HepG2 (cell line): ENCODE measurements around the gene POU2F2. TPM values are rescaled to one million over a fixed set of nuclear protein-coding genes. Genes with fewer than 3 reads are reported as not detected.

ENCODE experiments used
- ATF3 ChIP-seq: sonication (generic); formaldehyde crosslinking; IDR thresholded peaks from 2 replicates; pipeline ENCODE4 v1.4.0; 2020; ENCODE audit warnings: missing genetic modification reagents
- BATF2 ChIP-seq: sonication (generic); formaldehyde crosslinking; IDR thresholded peaks from 2 replicates; pipeline ENCODE4 v1.8.0; 2022; ENCODE audit warnings: mild to moderate bottlenecking, missing genetic modification reagents, moderate library complexity
- ELF3 ChIP-seq: IDR thresholded peaks from 2 replicates; pipeline ENCODE4 v1.6.1; 2016; ENCODE audit warnings: missing genetic modification reagents, missing compliant biosample characterization
- ETV5 ChIP-seq: IDR thresholded peaks from 2 replicates; pipeline ENCODE4 v1.6.1; 2018; ENCODE audit warnings: missing biosample characterization, missing genetic modification reagents, inconsistent platforms, borderline replicate concordance
- HOMEZ ChIP-seq: IDR thresholded peaks from 2 replicates; pipeline ENCODE4 v1.6.1; 2016; ENCODE audit warnings: low read depth
- MXI1 ChIP-seq: IDR thresholded peaks from 3 replicates; pipeline ENCODE4 v1.6.1; 2012; ENCODE audit warnings: low read depth, low read length, inconsistent platforms, borderline replicate concordance
- NBN ChIP-seq: fragments of 450-650 bp; conservative IDR thresholded peaks from 2 replicates; pipeline ENCODE4 v1.6.1; 2017
- NFYC ChIP-seq: IDR thresholded peaks from 2 replicates; pipeline ENCODE4 v1.6.1; 2016; ENCODE audit warnings: missing genetic modification reagents, missing compliant biosample characterization
- POLR2A ChIP-seq, 2 experiments: IDR thresholded peaks; 2 replicates each; pipeline ENCODE4 v1.6.1; 2011; ENCODE audit warnings: low read depth in 2 of 2, low read length in 2 of 2, mild to moderate bottlenecking in 1 of 2, moderate library complexity in 1 of 2; ENCODE audit not compliant: insufficient read depth in 1 of 2
- RXRB ChIP-seq: IDR thresholded peaks from 2 replicates; pipeline ENCODE4 v1.6.1; 2016; ENCODE audit warnings: borderline replicate concordance, missing genetic modification reagents, missing compliant biosample characterization
- SIN3A ChIP-seq: IDR thresholded peaks from 2 replicates; pipeline ENCODE4 v1.6.1; 2011; ENCODE audit warnings: low read depth, mild to moderate bottlenecking, control low read depth, low read length, borderline replicate concordance
- XRCC5 ChIP-seq: fragments of 200-400 bp; formaldehyde crosslinking; optimal IDR thresholded peaks from 2 replicates; pipeline ENCODE3; 2017; ENCODE audit warnings: mild to moderate bottlenecking, low read length
- ZNF264 ChIP-seq: sonication (generic); formaldehyde crosslinking; IDR thresholded peaks from 2 replicates; pipeline ENCODE4 v1.4.0; 2020; ENCODE audit warnings: missing genetic modification reagents
- ZNF280B ChIP-seq: sonication (generic); formaldehyde crosslinking; IDR thresholded peaks from 2 replicates; pipeline ENCODE4 v1.5.0; 2020; ENCODE audit warnings: missing genetic modification reagents, mild to moderate bottlenecking, borderline replicate concordance
- ZNF280D ChIP-seq: sonication (generic); formaldehyde crosslinking; IDR thresholded peaks from 2 replicates; pipeline ENCODE4 v1.5.1; 2020; ENCODE audit warnings: mild to moderate bottlenecking, missing genetic modification reagents
- ZNF329 ChIP-seq: sonication (generic); formaldehyde crosslinking; IDR thresholded peaks from 2 replicates; pipeline ENCODE4 v1.9.0; 2021; ENCODE audit warnings: low read depth, mild to moderate bottlenecking, missing genetic modification reagents
- ZNF432 ChIP-seq: sonication (generic); formaldehyde crosslinking; IDR thresholded peaks from 2 replicates; pipeline ENCODE4 v1.5.0; 2020; ENCODE audit warnings: missing genetic modification reagents, mild to moderate bottlenecking, borderline replicate concordance
- ZNF543 ChIP-seq: sonication (generic); formaldehyde crosslinking; IDR thresholded peaks from 2 replicates; pipeline ENCODE4 v1.4.0; 2020; ENCODE audit warnings: mild to moderate bottlenecking, missing genetic modification reagents
- ZNF557 ChIP-seq: sonication (generic); formaldehyde crosslinking; IDR thresholded peaks from 2 replicates; pipeline ENCODE4 v1.4.0; 2020; ENCODE audit warnings: missing genetic modification reagents
- ZNF652 ChIP-seq: IDR thresholded peaks from 2 replicates; pipeline ENCODE4 v1.6.1; 2016; ENCODE audit warnings: low read depth, borderline replicate concordance
- ZNF720 ChIP-seq: sonication (generic); formaldehyde crosslinking; IDR thresholded peaks from 2 replicates; pipeline ENCODE4 v1.4.0; 2020; ENCODE audit warnings: missing genetic modification reagents
- ZNF747 ChIP-seq: sonication (generic); formaldehyde crosslinking; IDR thresholded peaks from 2 replicates; pipeline ENCODE4 v1.8.1; 2023; ENCODE audit warnings: missing genetic modification reagents, mild to moderate bottlenecking, borderline replicate concordance
- ZNF761 ChIP-seq: sonication (generic); formaldehyde crosslinking; conservative IDR thresholded peaks from 2 replicates; pipeline ENCODE4 v1.4.0; 2020; ENCODE audit warnings: mild to moderate bottlenecking, missing genetic modification reagents
- polyA plus RNA-seq, 8 experiments: library from polyadenylated mRNA; depleted of rRNA in 3 of 8; stranded (reverse) in 7 of 8; unstranded in 1 of 8; fragments of >200 nt; fragmentation: Illumina TruSeq in 4 of 8; extraction: Trizol in 4 of 8; gene quantifications; 2 replicates each; pipeline versions ENCODE4 v1.2.1 to v1.2.3, GENCODE V29; 2011 to 2016; ENCODE audit warnings: low read depth in 4 of 8, missing spikeins in 1 of 8, mixed read lengths in 1 of 8; ENCODE audit not compliant: insufficient read depth in 1 of 8
- total RNA-seq, 5 experiments: library from RNA; depleted of rRNA; stranded (reverse); fragments of >200 nt; fragmentation: Illumina TruSeq; extraction: Trizol; gene quantifications; 2 replicates each; pipeline ENCODE4 v1.2.3, GENCODE V29; 2016; ENCODE audit warnings: low read depth in 1 of 5

The POU2F2 gene
- total and polyA plus RNA-seq, 2 of the 13 experiments (the other 11 are each of a cell fraction or from before 2014, with no cell fraction given), result 0.09 to 0.17 TPM

GRCh38 chr19:42075616-42076379 lies 56.4 kb downstream of the POU2F2 start, which contains the start of gene ZNF574 (continued):
- TF ChIP-seq ZNF652 (CRISPR knock-in tag), result no peak
- TF ChIP-seq HOMEZ (CRISPR knock-in tag), result peak; percentile 47; the same call in 1 of the 2 replicates
- TF ChIP-seq RXRB (CRISPR knock-in tag), result peak; percentile 22; the same call in 1 of the 2 replicates
- no peak for TF ChIP-seq ZNF432
- TF ChIP-seq ZNF264 (CRISPR knock-in tag), result no peak
- TF ChIP-seq POLR2A (IDR thresholded peaks at IDR 0.05; ENCODE audit: insufficient read depth in 1 of 2, low read depth in 2 of 2, low read length in 2 of 2), result peak; percentile 78 to 90
- peak; percentile 90 for TF ChIP-seq XRCC5
- no peak for TF ChIP-seq ETV5
- TF ChIP-seq ZNF761 (CRISPR knock-in tag), result peak; percentile 24; the same call in 1 of the 2 replicates
- TF ChIP-seq NFYC (CRISPR knock-in tag), result peak; percentile 99
- no peak for TF ChIP-seq NBN
- peak; percentile 62; the same call in 1 of the 2 replicates for TF ChIP-seq ZNF747 (CRISPR knock-in tag)
- no peak for TF ChIP-seq ZNF557 (CRISPR knock-in tag)
- no peak for TF ChIP-seq ZNF329 (CRISPR knock-in tag)
- TF ChIP-seq ZNF280B, result peak; percentile 61
- peak; percentile 13; the same call in 1 of the 2 replicates for TF ChIP-seq ELF3 (CRISPR knock-in tag)
- no peak for TF ChIP-seq ZNF543 (CRISPR knock-in tag)
- TF ChIP-seq MXI1, result peak; percentile 58; the same call in 1 of the 3 replicates
- no peak for TF ChIP-seq ZNF720 (CRISPR knock-in tag)
- no peak for TF ChIP-seq BATF2 (CRISPR knock-in tag)
- TF ChIP-seq SIN3A, result peak; percentile 30; the same call in 1 of the 2 replicates
- TF ChIP-seq ATF3, result no peak
- 0 out of 2 replicates have a peak, but pooled peaks have one; percentile 26 for TF ChIP-seq ZNF280D
